GM20000 (cell line): ENCODE data around the gene CPNE9.

Source experiments
- DNase-seq: peaks from one replicate; pipeline ENCODE4 v3.0.0; 2012; ENCODE audit warnings: low spot score
- CTCF ChIP-seq: IDR thresholded peaks from 2 replicates; pipeline ENCODE4 v1.5.1; 2012; ENCODE audit warnings: mild to moderate bottlenecking, control low read depth; ENCODE audit errors: extremely low read depth, missing control alignments

The CPNE9 gene

DNA sequence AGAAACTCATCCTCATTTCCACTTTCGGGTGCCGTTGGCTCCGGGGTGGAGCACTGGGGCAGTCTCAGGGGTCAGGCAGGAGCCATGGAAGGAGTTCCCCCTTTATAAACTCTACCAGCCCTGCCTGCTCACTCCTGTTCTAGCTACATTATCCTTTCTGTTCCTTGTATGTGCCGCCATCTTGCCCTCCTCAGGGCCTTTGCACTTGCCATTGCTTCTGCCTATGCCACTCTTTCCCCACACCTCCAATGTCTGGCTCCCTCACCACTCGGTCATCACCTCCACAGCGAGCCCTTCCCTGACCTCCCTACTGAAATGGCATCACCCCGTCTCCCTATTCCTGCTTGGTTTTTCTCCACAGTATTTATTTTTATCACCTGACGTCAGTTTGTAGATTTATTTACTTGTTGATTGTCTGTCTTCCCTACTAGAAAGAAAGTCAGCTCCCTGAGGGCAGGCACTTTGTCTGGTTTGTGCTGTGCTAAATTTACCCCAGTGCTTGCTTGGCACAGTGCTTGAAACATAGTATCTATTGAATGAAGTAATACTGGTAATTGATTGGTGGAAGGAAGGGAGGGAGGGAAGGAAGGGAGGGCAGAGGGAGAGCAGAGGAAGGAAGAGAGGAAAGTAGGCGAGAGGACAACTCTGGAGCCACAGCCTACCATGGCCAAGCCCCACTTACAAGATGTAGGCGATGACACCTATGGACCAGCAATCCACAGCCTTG, 57.3 kb downstream of the CPNE9 start:
- DNase-seq, result no peak
- no peak for TF ChIP-seq CTCF

DNA sequence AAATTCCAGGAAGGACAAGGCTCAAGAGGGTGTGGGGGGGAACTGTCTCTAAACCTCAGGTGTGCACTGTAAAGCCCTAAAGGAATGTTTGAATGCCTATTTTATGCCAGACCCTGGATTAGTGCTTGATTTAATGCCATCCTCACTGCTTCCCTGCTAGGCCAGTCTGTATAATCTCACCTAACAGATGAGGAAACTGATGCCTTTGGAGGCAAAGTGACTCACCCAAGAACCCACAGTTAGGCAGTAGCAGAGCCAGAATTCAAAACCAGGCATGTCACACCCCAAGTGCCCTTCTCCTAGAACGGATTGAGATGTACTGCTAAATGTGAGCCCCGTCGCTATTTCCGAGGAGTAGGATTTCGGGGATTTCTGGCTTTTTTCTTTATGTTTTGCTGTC, 58.3 kb downstream of the CPNE9 start:
- TF ChIP-seq CTCF, result no peak
- DNase-seq, result no peak

GRCh38 chr3:9762871-9763270, 59.2 kb downstream of the CPNE9 start:
- DNase-seq, result no peak
- TF ChIP-seq CTCF, result no peak

GRCh38 chr3:9765865-9766264, 62.2 kb downstream of the CPNE9 start:
- TF ChIP-seq CTCF, result no peak
- DNase-seq, result no peak

DNA sequence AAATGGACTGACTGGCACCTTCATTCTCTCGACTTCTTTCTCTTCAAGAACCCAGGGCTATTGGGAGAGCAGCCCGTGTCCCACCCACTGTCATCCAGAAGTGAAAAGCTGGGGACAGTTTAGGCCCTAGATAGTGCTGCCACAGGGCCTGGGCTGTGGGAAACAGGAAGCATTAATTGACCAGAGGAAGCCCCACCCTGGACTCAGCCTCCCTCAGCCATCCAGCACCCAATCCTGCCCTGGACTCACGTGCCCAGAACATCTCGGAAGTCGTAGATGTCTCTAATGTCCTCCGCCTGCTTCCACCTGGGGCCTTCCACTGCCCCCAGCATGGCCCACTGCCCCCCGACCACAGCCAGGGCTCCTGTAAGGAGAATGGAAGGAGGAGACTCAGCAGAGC, 63.8 kb downstream of the CPNE9 start:
- no peak for DNase-seq

DNA sequence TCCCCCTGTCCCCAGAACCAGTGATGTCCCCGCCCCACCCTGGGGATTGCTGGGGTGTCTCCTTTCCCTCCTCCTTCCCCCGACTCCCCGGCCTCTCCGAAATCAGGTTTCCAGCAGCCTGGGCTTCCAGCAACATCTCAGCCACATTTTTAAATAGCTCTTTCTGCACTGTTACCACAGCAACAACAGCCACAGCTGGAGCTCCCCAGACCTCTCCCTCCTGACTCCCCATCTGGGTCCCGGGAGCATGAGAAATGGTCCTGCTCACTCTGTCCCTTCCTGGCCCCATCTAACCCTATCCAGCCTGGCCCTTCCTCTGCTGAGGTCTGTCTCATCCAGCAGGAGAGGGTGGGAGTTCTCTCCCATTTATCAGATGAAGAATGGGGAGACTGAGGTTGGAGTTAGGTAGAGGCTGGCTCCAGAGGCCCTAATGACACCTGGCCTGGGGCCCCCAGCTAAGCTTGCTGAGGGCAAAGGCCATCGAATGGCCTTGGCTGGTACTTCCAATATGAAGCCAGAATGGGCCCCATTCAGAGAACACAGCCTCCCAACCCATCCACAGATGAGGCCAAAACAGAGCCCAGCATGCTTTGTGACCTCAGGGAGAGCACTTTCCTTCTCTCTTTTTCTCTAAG, 64.6 kb downstream of the CPNE9 start:
- no peak for DNase-seq
- no peak for TF ChIP-seq CTCF

More for the DNA sequence above, 63.8 kb downstream of the CPNE9 start:
- no peak for TF ChIP-seq CTCF

GRCh38 chr3:9769012-9769411, 65.4 kb downstream of the CPNE9 start:
- no peak for TF ChIP-seq CTCF
- DNase-seq, result no peak
